Hematopoietic multipotent progenitor cell treated with erythropoietin and hydrocortisone succinate and interleukin-3 and kit ligand, for 15 days (in vitro differentiated cells): ENCODE measurements around the gene RPL36A.

Experiments
- DNase-seq: peaks from one replicate; pipeline ENCODE4 v3.0.0-alpha.2; 2015; ENCODE audit warnings: low spot score

Gene RPL36A

DNA sequence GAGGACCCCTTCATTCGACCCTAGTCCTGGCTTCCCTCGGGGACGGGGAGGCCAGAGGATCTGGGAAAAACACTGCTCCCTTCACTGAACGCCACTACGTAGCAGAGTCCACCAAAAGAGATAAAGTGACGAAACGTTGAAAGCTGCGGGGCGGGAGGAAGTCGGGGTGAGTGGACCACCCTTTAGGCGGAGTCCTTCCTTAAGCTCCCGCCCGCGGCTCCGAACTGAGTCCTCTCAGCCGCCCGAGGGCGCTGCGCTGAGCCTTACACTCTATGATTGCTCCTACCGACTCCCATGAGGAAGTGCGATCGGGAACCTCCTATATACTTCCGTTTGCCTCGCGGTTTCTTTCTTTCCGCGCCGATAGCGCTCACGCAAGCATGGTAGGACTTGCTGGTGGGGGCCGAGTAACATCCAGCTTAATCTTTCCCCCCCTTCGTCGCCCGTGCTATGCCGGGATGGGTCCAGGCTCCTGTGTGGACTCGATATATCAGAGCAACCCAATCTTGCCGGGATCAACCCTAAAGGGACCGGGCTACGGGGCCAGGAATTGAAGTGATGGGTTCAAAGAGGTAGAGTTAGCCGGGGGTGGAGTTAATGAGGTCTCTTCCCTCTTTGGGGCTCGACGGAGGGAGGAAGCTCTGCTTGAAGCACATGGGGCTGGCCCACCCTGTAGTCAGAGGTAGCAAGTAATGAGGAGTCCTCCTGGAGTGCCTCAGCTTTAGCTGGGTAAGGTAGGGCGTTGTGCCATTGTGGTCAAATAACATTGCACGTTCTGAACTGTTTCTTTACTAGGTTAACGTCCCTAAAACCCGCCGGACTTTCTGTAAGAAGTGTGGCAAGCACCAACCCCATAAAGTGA lies at the start of gene RPL36A:
Gene RPL36A (plus strand): TSS at position 348 of the 862 bp plus-strand sequence. CDS start 33 bp downstream, at position 381.
- DNase-seq: peak; percentile 88

DNA sequence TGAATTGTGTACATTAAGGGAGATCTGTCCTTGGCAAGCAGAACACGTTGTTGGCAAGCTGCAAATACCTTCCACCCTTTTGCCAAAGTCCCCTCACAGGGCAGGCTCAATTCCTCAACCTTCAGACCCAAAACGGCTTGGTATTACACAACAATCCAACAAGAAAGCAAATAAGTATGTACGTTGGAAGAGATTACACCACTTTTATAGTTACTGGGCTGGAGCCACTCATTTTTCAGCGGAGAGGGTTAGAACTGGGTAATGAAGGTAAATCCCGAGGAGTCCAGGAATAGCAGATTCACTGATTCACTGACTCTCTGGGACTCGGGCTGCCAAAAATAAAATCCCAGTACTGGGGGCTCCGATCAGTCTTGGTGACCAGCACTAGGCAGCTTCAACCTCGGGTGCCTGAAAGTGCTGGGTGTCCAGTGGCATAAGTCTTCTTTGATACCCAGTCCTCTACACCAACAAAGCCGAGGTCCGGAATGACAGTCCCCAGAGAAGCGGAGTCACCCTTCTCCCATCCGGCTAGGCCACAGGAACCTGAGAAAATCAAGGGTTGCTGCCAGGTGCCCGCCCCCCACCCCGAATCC lies 42.9 kb upstream of the RPL36A start:
- no peak for DNase-seq

DNA sequence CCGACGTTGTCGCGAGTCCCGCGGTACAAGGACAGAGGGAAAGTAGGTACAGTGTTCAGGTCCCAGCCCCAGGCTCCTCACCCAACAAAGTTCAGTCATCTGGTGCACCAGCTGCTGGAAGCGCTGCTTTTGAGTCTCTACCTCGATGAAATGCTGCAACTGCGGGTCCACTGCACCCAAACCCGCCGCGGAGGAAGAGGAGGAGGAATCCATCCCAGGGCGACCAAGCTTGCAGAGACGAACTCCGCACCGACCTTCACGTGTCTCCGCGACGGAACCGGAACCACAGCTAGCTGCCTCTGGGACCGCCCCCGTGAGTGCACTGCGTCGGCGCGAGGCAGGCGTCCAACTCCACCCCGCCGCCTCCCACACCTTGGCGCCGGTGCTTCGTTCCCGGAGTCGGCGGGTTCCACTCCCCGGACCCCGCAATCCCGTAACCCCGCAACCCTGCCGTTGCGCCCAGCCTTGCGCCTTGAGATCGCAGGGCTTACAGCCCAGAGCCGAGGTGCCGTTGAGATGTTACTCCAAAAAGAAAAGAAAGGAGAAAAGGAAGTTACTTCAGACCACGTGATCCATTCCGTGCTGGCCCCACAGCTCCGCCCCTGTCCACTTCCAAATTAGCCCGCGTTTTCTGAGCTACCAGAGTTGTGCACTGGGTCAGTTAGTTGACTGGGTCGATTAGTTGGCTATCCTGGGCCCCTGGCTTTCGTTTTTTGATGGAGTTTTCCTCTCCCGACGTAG lies 42.2 kb upstream of the RPL36A start, which contains the start of gene TIMM8A:
Gene TIMM8A (minus strand): TSS at position 291 of the 741 bp plus-strand sequence. CDS start 78 bp downstream, at position 213.
- DNase-seq: peak; percentile 75

DNA sequence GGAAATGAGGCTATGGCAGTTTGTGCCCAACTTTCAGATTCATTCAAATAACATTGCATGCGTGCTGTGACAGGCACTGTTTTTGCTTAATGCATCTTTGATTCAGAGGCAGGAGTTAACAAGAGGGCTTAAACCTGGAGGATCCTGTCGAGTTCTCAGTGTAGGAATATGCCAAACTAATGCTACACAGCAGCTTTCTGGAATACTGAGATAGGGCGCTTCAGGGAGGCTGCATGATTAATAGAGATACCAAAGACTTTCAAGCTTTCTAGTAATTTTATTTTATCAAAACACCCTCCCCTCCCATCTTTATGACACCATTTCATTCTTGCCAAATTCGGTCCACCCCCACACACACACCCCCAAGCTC lies 41.6 kb upstream of the RPL36A start:
- peak; percentile 35 for DNase-seq

DNA sequence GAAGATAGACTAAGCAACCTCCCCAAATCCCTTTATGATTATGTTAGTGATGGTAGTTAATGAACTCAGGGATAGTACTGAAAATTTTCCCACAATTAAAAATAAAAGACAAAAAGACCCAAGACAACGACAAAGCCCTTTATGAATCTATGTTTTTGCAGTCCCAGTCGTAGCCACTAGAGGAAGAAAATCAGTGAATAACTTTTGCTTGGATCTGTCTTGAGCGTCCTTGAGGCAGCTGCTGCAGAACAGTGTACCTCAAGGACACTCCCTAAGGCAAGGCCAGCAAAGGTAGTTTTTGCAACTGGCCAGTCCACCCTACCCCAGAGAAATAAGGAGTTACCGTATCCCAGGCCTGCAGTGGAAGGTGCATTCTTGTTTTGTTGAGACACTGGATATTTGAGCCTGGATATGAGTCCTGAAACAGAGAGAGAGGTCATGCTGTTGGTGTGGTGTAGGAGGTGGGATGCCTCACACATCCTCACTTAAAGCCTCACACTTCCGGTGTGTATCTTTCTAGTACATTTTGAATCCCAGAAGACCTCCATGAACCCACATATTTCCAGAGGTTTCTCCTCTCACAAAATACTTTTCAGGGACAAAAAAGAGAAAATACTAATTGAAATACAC lies 33.5 kb upstream of the RPL36A start:
- peak; percentile 47 for DNase-seq

DNA sequence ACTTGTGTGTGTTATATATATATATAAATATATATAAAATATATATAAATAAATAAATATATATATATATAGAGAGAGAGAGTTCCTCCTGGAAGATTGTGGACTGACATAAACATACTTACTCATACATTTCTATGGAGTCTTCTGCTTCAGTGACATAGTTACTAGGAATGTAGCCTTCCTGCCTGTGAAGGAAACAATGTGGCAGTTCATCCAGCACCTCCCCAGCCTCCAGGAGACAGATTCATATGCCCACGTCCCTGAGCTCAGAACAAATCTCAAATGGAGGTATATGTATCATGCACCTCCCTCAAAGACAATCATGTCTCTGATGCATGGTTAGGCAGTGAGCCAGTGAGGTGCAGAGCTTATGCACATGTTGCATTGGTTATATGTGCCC lies 30.8 kb upstream of the RPL36A start:
- DNase-seq: no peak

DNA sequence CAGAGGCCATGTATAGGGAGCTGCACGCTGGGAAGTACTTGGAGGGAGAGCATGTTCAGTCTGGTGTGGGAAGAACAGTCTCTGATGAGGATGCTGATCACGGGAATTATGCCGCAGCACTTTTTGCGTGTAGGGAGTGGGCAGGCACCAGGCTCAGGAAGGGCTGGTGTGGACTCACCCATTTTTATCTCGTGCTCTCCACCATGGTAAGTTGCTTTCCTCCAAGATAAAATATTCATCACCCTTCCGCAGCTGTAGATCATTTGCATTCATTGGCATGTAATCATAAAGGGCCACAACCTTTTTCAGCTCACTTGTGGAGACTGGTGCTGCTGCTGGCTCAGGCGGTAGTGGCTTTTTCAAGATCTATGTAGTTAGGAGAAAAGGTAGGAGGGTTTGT lies 30.4 kb upstream of the RPL36A start:
- DNase-seq: peak; percentile 86

DNA sequence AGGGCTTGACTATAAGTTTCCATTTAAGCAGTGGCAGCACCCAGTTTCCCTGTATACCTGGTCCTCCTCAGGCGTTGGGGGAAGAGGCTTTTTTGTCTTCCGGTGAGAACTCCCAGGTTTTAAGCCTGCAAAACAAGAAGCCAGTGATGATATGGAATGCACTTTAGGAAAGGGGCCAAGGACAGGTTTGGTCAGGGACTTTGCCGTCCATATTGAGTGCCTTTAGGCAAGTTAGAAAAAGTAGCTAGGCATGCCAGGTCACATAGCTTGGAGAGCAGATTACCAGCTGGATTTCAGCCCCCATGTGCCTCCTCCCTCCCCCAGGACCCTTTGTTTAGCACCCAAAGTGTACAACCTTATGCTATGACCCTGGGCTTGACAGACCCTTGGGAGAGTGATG lies 28.7 kb upstream of the RPL36A start:
- DNase-seq: no peak

DNA sequence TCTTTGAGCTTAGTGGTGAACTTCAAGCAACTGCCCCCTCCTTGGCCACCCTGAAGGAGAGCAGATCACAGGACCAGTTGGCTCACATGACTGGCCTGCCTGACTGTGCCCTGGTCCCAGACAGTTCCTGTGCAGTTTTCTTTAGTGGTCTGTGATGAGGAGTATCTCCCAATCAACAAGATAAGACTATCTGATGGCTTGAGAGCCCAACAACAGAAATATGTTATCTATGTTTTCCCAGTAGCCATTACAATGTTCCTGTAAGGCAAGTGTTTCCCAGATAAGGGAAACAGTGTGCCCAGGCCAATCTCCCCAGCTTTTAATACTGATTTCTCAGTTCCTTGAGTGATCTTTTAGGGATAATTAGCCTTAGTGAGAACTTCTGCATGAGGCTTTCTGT lies 28.1 kb upstream of the RPL36A start:
- no peak for DNase-seq

DNA sequence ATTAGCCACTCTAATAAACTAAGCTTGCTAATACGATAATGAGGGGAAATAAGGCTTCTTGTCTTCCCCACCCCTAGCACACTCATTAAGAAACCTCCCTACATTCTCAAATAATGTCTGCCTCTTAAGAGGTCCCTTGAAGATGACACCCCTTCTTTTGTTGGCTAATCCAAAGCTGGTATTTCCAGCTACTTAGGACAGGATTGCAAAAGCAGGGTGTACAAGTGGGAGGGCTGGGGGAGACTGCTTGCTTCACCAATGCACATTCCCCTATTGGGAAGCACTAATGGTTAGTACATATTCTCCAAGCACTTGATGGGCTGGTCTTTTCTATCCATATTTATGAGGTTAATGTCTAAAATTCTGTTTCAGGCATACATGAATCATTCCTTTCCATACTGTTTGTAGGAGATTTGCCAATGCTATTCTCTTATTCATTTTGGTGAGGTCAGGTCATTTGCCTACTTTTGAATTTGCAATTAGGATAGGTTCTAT lies 25.5 kb upstream of the RPL36A start:
- no peak for DNase-seq

DNA sequence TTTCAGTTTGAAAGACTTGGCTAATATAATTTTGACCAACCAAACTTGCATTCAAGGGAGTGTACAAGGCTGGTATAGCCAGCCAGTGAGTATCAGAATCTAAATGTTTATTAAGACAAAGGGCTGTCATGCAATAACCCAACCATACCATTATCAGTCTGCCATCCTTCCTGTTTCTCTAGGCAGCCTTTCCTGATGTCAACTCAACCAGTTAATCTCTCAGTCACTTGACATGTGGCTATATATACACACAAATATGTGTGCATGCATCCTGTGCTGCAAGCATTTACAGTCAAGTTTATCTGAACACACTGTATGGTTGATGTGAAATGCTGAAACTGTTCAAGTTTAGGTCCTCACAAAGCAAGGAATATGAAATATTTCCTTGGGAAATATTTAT lies 22.0 kb upstream of the RPL36A start:
- DNase-seq: no peak

DNA sequence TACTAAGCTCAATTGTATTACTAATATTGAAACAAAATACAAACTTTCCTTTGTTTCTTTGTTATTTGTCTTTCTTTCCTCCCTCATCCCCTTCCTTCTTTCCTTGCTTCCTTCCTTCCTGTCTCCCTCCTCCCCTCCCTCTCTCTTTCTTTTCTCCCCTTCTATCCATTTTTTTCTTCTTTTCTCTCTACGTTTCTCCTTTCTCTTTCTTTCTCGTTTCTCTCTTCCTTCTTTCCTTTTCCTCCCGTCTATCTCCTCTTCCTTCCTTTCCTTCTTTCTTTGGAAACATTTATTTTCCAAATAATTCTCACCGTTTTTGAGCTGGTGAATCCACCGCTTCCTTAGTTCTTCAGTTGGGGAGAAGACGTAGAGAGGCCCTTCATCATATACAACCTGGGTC lies 21.1 kb upstream of the RPL36A start:
- no peak for DNase-seq

DNA sequence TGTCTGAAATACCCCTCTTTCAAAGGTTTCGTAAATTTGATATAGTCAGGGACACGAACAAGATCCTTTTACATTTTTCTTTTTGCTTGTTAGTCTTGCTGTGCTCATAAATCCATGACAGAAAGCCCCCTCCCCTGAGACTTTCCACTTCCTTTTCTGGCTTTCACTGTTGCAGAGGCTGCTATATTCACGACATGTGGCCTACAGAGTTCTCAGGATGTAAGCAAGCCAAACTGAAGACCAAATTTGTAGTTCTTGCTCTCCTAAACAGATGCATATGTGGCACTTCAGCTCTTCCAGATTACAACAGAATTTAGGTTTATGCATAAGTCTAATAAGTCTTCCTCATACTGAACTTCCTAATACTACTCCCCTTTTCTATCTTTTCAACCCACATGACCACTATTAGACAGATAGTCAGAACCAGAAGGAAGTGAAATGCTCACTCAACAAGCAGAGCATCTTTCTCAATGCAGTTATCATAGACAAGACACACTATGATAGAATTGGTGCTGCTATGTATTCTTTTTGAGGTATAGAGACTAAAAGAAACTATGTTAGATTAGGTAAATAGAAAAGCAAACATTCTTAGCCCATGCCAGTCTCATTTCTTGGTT lies 19.8 kb upstream of the RPL36A start:
- no peak for DNase-seq

DNA sequence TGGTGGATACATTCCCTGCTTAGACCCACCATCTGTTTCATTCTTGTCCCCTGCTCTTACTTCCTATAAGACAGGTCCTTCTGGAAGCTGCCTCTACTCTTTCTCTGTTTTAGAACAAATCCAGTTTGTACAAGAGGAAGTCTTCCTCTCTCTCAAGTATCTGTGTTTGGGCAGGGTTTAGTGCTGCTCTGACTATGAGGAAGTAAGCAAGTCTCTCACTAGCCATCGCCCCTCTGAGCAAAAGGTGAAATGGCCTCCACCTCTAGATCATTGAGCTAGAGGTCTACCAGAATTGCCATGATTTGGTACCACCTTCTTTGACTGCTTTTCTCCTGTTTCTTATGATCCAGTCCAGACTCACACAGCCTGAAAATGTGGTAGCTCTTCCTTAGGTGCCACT lies 13.3 kb upstream of the RPL36A start:
- no peak for DNase-seq

DNA sequence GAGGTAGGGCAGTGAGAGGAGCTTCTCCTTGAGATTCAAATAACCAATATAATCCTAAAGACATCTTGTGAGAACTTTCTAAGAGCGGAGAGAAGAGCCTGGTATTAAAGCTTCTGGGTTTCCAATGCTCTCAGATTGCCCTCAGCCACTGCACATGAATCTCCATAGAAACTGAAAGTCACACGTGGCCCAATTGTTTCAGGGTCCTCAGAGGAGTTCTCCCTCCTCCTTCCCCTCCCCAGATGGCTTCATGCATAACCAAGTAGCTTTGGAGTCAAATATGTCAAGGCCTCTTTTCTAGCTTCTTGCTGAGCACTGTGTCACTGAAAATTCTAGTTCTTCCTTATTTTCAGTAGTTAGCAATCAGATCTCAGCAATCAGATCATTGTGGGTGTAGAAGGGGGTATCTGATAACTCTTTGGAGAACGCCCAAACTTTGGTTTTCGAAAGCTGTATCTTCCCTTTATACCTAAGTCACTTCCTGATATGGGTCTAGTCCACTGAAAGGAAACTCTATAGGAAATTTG lies 7.1 kb upstream of the RPL36A start:
- no peak for DNase-seq

DNA sequence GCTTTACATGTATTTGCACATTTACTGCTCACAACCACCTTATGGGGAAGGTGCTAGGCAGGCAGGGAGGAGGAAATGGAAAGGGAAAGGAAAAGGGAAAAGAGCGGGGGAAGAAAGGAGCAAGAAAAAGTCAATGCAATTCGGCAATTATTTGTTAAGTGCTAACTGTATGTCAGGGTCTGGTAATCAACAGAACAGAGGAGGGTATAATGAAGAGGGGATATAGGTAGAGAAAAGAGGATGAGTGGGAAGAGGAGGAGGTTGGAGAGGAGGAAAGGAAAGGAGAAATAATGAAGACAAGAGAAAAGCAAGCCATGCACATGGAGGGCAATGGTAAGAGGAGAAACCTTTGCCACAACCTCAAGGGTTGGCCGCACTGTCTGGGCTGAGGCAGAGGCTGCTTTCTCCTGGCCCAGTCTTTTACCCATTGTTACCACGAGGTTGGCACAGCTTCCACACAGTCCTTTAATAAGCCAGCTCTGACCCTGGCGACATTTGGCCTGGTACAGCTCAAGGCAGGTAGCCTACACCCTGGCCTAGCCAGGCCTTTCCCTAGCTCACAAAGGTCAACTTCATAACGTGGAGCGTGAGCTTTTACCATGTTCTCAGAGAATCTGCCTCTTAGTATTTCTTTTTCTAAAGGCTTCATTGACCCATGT lies 5.7 kb upstream of the RPL36A start:
- DNase-seq: no peak

DNA sequence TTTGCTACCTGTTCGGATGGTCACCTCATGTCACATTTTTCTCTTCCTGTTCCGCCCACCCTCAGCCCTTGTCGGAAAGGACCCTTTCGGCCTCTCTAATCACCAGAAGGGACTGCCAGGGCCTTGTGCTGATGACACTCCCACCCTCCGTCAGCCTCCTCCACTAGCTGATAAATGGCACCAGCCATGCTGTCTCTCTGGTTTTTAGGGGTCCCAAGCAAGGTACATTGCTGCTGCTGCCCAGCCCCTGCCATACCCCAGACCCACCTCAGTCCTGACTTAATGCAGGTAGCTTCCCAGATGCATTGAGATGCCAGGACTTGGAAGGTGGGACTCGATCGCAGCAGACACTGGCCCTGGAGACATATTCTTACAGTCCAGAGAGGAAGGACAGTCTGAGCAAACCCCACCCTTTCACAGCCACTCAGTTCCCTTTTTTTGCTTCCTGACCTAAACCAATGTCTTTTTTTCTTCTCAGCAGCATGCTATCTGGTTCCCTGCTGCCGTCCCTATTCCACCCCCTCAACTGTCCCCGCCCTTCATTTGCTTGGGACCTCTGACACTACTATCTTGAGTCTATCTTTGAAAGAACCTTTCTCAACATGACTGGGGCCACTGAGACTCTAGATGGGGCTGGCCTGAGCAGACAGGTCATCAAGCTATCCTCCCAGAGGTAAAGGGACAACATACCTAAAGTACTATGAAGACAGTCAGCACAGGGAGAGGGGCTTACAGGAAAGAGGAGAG lies 4.8 kb upstream of the RPL36A start, which contains the start of gene BTK:
Gene BTK (minus strand): TSS at position 397 of the 747 bp plus-strand sequence. CDS start 10,907 bp downstream, outside the sequence.
- DNase-seq: peak; percentile 70

DNA sequence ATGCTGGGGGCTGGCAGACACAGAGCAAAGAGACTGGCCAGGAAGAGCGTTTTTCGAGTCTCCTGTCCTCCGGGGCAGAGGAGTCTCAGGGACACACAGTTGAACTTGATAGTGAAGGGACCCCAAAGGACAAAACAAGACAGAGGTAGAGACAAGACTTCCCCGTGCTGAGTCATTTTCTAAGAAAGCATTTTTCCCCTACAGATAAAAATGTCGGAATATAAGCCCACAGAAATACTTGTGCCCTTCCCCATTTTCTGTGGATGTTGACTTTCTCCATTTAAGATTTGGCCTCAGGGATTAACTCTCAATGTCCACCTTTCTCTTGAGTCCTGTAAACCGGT lies 4.3 kb upstream of the RPL36A start:
- peak; percentile 43 for DNase-seq

DNA sequence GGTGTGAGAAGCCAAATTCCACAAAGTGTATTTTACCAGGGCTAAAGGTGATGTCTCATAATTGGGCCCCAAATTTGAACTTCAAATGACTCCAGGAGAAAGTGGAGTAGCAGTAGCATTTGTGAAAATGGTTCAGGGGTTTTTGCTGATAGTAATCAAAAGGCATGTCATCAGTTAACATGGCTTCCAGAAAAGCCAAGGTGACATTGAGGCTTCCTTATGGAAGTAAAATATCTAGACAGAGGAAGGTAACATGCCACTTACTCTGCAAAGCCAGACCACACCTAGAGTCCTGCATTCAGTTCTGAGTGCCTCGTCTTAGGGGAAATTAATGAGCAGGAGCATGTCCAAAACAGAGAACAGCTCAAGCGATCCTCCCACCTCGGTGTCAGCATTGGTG lies 2.2 kb upstream of the RPL36A start:
- DNase-seq: no peak

DNA sequence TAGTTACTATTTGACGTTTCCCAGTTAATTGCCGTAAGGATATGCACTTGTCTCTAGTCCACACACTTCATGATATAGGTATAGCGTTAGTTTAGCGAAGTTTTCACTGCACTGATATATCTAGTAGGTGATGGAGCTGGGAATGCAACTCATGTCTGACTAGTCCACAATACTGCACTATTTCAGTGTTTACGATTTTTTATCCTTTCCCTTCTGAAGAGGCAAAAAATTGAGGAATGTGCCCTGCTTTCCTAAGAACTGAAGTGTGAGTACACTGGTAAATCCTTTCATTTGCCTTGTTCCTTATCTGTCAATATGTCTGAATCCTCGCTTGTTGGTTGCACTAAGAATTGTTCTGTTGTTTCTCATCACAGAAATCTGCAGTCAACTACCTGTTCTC lies 1.0 kb downstream of the RPL36A start:
- no peak for DNase-seq
